Measurements from ENCODE around the gene OR9Q1.

OR9Q1 gene

DNA sequence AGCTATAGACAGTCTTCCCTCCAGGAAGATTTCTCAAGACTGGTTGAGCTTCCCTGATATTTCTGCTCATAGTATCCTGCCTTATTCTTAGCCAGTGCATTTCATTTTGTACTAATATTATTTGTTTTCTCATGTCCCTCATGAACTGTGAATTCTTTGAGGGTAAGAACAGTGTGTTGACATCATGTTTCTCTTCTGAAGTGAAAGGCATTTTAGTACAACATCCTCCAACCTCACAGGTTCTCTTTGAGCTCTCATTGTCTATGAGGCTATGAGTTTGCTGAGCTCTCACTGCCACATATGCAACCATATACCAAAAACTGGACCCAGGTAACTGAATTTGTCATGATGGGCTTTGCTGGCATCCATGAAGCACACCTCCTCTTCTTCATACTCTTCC, 7.0 kb downstream of the OR9Q1 start, which contains the start of gene OR6Q1:
Gene OR6Q1 (plus strand): TSS at position 301 of the 400 bp plus-strand sequence. CDS start 0 bp downstream, at position 301.
- Histone ChIP-seq H3K4me1 (ENCODE audit: control insufficient read depth, insufficient read depth, low read length, unreplicated experiment) (no peaks in the 10 kb centered on the region), H3K27me3 (ENCODE audit: insufficient read depth, low read length) (no peaks in the 10 kb centered on the region), H3K36me3 (ENCODE audit: insufficient read depth, low read length) (no peaks in the 10 kb centered on the region), H3K79me2 (ENCODE audit: control insufficient read depth, insufficient read depth, low read length, unreplicated experiment) (no peaks in the 10 kb centered on the region), H3K27ac (ENCODE audit: low read depth, low read length) (no peak within 1 kb of the TSS), H2AFZ (ENCODE audit: low read length, unreplicated experiment) (no peak within 1 kb of the TSS), H3K4me3 (ENCODE audit: low read depth, low read length) (no peak within 1 kb of the TSS)

DNA sequence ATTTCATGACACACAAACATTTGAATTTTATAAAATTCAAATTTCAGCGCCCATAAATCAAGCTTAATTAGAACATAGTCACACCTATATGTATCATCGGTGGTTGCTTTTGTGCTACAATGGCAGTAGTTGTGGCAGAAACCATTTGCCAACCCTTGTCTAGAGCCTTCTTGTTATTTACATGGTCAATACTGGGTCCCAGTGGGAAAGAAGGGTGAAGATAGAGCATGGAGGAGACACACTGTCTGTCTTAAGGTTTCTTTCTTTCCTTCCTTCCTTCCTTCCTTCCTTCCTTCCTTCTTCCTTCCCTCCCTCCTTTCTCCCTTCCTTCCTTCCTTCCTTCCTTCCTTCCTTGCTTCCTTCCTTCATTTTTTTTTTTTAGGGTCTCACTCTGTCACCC, 10.8 kb downstream of the OR9Q1 start:
- Histone ChIP-seq H2AFZ (ENCODE audit: low read length, unreplicated experiment) (no peak overlapping the region), H3K4me3 (ENCODE audit: low read depth, low read length) (no peak overlapping the region), H3K4me1 (ENCODE audit: control insufficient read depth, insufficient read depth, low read length, unreplicated experiment) (no peaks in the 10 kb centered on the region), H3K36me3 (ENCODE audit: insufficient read depth, low read length) (no peaks in the 10 kb centered on the region), H3K27ac (ENCODE audit: low read depth, low read length) (no peak overlapping the region), H3K79me2 (ENCODE audit: control insufficient read depth, insufficient read depth, low read length, unreplicated experiment) (no peaks in the 10 kb centered on the region), H3K27me3 (ENCODE audit: insufficient read depth, low read length) (no peaks in the 10 kb centered on the region)

DNA sequence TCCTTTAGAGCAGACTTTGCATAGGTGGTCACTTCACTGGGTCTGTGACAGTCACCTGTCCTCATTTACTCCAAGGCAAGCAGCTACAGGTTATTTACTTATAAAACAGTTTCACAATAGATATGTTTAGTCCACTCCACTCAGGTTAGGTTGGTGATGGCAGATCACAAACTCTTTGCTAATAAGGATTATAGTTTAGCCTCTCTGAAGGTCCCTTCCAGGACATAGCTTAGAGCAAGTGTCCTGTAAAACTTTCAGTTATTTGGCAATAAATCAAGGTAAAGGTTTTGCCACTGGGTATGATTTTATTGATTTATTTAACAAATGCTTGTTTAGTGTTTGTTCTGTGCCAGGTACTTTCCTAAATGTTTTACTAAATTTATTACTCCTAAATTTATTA, 15.9 kb downstream of the OR9Q1 start:
- Histone ChIP-seq H3K79me2 (ENCODE audit: control insufficient read depth, insufficient read depth, low read length, unreplicated experiment) (no peaks in the 10 kb centered on the region), H3K27me3 (ENCODE audit: insufficient read depth, low read length) (no peaks in the 10 kb centered on the region), H3K4me1 (ENCODE audit: control insufficient read depth, insufficient read depth, low read length, unreplicated experiment) (no peaks in the 10 kb centered on the region), H3K4me3 (ENCODE audit: low read depth, low read length) (no peak overlapping the region), H2AFZ (ENCODE audit: low read length, unreplicated experiment) (no peak overlapping the region), H3K36me3 (ENCODE audit: insufficient read depth, low read length) (no peaks in the 10 kb centered on the region), H3K27ac (ENCODE audit: low read depth, low read length) (no peak overlapping the region)

DNA sequence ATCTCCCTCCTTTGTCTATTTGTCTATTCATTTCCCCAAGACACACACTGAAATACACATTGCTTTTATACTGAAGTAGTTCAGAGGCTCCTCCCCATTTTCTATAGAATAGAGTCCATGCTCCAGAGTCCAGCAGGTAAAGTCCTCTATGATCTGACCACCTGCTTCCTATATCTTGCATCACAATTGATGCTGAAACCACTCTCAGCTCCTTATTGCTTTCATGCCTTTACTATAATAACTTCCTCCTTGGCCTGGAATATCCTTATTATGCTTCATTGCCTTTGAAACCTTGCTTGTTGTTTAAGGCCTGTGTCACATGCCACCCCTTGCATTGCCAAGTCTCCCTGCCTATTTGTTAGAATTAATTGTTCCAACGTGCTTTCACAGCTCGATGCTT, 19.7 kb downstream of the OR9Q1 start:
- Histone ChIP-seq H3K27ac (ENCODE audit: low read depth, low read length) (no peak overlapping the region), H3K4me3 (ENCODE audit: low read depth, low read length) (no peak overlapping the region), H3K36me3 (ENCODE audit: insufficient read depth, low read length) (no peaks in the 10 kb centered on the region), H3K27me3 (ENCODE audit: insufficient read depth, low read length) (no peaks in the 10 kb centered on the region), H3K79me2 (ENCODE audit: control insufficient read depth, insufficient read depth, low read length, unreplicated experiment) (no peaks in the 10 kb centered on the region), H3K4me1 (ENCODE audit: control insufficient read depth, insufficient read depth, low read length, unreplicated experiment) (no peaks in the 10 kb centered on the region), H2AFZ (ENCODE audit: low read length, unreplicated experiment) (no peak overlapping the region)

DNA sequence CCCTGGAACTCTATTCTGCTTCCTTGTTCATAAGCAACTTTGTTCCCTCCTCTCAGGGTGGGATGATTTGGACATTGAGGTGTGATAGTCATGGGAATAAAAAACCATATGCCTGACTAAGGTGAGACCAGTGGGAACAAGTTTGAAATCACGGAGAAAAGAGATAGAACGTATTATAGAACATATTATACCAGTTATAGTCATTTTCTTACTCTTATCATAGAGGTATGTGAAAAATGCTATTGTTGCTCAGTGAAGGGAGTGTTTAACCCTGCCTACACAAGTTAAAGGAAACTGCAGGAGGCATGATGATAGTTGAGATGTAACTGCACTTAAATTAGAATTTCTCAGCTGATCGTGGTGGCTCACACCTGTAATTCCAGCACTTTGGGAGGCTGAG, 22.6 kb downstream of the OR9Q1 start:
- H3K4me3 ChIP-seq (ENCODE audit: low read depth, low read length): no peak overlapping the region
- H3K36me3 ChIP-seq (ENCODE audit: insufficient read depth, low read length): no peaks in the 10 kb centered on the region
- no peaks in the 10 kb centered on the region for H3K4me1 ChIP-seq (ENCODE audit: control insufficient read depth, insufficient read depth, low read length, unreplicated experiment)
- H3K79me2 ChIP-seq (ENCODE audit: control insufficient read depth, insufficient read depth, low read length, unreplicated experiment): no peaks in the 10 kb centered on the region
- no peaks in the 10 kb centered on the region for H3K27me3 ChIP-seq (ENCODE audit: insufficient read depth, low read length)
- no peak overlapping the region for H2AFZ ChIP-seq (ENCODE audit: low read length, unreplicated experiment)
- no peak overlapping the region for H3K27ac ChIP-seq (ENCODE audit: low read depth, low read length)

DNA sequence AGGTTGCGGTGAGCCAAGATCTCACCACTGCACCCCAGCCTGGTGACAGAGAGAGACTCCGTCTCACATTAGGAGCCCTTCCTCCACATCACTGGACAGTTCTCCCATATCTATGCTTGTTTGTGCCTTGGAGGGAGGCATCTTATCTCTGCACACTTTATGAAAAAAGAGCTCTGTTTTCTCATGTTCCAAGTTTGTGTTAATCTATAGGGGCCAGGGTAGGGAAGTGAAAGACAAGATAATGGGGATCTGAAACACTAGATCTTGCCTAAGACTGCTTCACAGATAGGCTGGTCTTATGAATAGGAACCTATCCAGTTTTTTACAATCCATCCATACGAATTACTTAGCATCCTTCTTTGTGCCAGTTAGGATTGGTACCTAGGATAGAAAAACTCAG, 24.1 kb downstream of the OR9Q1 start:
- no peak overlapping the region for H2AFZ ChIP-seq (ENCODE audit: low read length, unreplicated experiment)
- H3K27ac ChIP-seq (ENCODE audit: low read depth, low read length): no peak overlapping the region
- H3K4me3 ChIP-seq (ENCODE audit: low read depth, low read length): no peak overlapping the region
- no peaks in the 10 kb centered on the region for H3K4me1 ChIP-seq (ENCODE audit: control insufficient read depth, insufficient read depth, low read length, unreplicated experiment)
- no peaks in the 10 kb centered on the region for H3K79me2 ChIP-seq (ENCODE audit: control insufficient read depth, insufficient read depth, low read length, unreplicated experiment)
- no peaks in the 10 kb centered on the region for H3K36me3 ChIP-seq (ENCODE audit: insufficient read depth, low read length)
- no peaks in the 10 kb centered on the region for H3K27me3 ChIP-seq (ENCODE audit: insufficient read depth, low read length)

DNA sequence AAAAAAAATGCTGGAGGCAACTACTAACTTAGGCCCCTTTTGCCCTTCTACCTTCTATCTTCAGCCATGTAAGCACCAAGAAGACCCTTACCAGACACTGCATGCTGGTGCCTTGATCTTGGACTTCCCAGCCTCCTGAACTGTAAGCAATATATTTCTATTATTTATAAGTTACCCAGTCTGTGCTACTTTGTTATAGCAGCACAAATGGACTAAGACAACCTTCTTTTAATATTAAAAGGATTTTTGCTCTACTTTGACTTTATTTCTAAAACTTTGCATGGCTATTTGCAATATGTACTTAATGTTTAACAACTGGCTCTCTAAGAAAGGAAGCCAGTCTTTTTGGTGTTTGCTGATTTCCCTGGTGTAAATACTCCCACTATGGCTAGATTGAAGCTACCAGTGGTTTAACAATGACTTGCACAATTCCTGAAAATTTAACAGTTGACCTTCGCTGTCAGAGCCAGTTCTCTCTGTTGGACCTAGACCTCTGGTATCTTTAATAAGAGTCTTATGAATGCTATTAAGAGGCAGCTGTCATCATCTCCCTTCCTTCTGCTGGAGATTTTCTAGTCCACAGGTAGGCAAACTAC, 32.2 kb downstream of the OR9Q1 start:
- H2AFZ ChIP-seq (ENCODE audit: low read length, unreplicated experiment): no peak overlapping the region
- H3K4me3 ChIP-seq (ENCODE audit: low read depth, low read length): no peak overlapping the region
- no peaks in the 10 kb centered on the region for H3K79me2 ChIP-seq (ENCODE audit: control insufficient read depth, insufficient read depth, low read length, unreplicated experiment)
- peaks cover 18% of the 10 kb centered on the region for H3K4me1 ChIP-seq (ENCODE audit: control insufficient read depth, insufficient read depth, low read length, unreplicated experiment)
- H3K27me3 ChIP-seq (ENCODE audit: insufficient read depth, low read length): no peaks in the 10 kb centered on the region
- H3K27ac ChIP-seq (ENCODE audit: low read depth, low read length): no peak overlapping the region
- H3K36me3 ChIP-seq (ENCODE audit: insufficient read depth, low read length): no peaks in the 10 kb centered on the region

DNA sequence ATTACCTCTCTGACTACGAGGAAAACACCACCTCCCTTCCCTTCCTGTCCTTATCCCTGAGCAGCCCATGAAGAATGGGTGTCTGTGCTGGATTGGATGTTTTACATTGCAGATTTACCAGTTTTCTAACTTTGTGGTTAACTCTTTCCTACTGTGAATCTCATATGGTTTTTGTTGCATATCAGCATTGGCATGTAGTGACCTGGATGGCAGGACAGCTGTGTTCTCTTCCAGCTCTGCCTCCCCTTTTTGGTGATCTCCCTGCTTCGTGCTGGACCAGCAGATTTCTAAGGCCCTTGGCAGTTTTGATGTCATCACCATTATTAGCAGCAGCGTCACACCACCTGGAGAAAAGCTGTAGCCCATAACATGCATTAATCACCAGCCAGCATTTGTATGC, 33.8 kb downstream of the OR9Q1 start:
- no peaks in the 10 kb centered on the region for H3K79me2 ChIP-seq (ENCODE audit: control insufficient read depth, insufficient read depth, low read length, unreplicated experiment)
- no peak overlapping the region for H3K4me3 ChIP-seq (ENCODE audit: low read depth, low read length)
- no peaks in the 10 kb centered on the region for H3K27me3 ChIP-seq (ENCODE audit: insufficient read depth, low read length)
- H3K27ac ChIP-seq (ENCODE audit: low read depth, low read length): no peak overlapping the region
- peaks cover 34% of the 10 kb centered on the region for H3K4me1 ChIP-seq (ENCODE audit: control insufficient read depth, insufficient read depth, low read length, unreplicated experiment)
- no peaks in the 10 kb centered on the region for H3K36me3 ChIP-seq (ENCODE audit: insufficient read depth, low read length)
- no peak overlapping the region for H2AFZ ChIP-seq (ENCODE audit: low read length, unreplicated experiment)

DNA sequence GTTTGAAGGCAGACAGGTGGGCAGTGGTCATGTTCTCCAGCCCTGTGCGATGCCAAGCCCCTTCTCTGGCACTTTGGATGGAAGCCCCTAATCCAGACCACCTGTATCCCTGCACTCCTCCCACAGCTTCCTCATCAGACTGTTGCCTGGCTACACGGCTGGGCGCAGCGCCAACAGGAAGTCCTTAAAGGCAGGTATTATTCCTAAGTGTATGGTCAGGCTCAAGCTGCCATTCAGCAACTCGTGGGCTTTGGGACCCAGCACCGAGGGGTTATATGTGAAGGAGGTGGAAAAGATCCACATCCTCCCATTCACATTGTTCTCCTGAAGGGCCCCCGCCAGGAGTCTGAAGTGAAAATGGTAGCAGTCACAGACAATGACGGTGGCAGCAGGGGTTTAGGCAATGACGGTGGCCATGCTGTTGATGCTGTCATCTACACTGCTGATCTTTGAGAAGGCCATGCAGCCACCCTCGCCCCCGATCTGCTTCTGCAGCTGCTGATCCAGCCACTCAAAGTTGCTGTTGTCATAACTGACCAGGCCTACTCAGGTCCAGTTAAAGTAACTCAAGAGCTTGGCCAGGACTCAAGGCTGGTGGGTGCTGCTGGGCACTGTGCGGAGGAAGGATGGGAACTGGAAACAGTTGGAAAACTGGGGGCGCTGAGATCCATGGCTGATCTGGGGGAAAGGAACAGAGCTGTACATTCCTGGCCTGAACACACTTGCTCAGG, 34.8 kb downstream of the OR9Q1 start:
- Histone ChIP-seq H3K4me3 (ENCODE audit: low read depth, low read length) (no peak overlapping the region), H3K36me3 (ENCODE audit: insufficient read depth, low read length) (no peaks in the 10 kb centered on the region), H2AFZ (ENCODE audit: low read length, unreplicated experiment) (peak overlapping the region; percentile 74), H3K27me3 (ENCODE audit: insufficient read depth, low read length) (no peaks in the 10 kb centered on the region), H3K4me1 (ENCODE audit: control insufficient read depth, insufficient read depth, low read length, unreplicated experiment) (peaks cover 34% of the 10 kb centered on the region), H3K27ac (ENCODE audit: low read depth, low read length) (peak overlapping the region; percentile 79), H3K79me2 (ENCODE audit: control insufficient read depth, insufficient read depth, low read length, unreplicated experiment) (no peaks in the 10 kb centered on the region)

DNA sequence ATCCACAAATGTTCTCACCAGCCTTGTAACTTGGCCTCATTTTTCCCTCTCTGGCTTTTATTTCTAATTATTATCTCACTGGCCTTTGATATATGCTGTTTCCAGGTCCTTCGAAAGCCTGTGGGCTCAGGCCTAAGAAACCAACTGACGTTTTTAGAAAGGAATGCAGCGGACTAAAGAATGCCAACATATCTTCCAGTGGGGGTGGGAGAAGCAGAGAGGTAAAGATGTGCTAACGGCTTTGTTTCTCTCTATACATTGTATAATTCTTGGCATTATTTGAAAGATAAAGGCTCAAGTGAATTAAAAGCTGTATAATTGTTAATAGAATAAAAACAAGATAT, 35.3 kb downstream of the OR9Q1 start:
- Histone ChIP-seq H3K27me3 (ENCODE audit: insufficient read depth, low read length) (no peaks in the 10 kb centered on the region), H3K27ac (ENCODE audit: low read depth, low read length) (peak overlapping the region; percentile 79), H3K4me1 (ENCODE audit: control insufficient read depth, insufficient read depth, low read length, unreplicated experiment) (peaks cover 34% of the 10 kb centered on the region), H3K36me3 (ENCODE audit: insufficient read depth, low read length) (no peaks in the 10 kb centered on the region), H2AFZ (ENCODE audit: low read length, unreplicated experiment) (no peak overlapping the region), H3K4me3 (ENCODE audit: low read depth, low read length) (no peak overlapping the region; the same call in 1 of the 2 replicates), H3K79me2 (ENCODE audit: control insufficient read depth, insufficient read depth, low read length, unreplicated experiment) (no peaks in the 10 kb centered on the region)

DNA sequence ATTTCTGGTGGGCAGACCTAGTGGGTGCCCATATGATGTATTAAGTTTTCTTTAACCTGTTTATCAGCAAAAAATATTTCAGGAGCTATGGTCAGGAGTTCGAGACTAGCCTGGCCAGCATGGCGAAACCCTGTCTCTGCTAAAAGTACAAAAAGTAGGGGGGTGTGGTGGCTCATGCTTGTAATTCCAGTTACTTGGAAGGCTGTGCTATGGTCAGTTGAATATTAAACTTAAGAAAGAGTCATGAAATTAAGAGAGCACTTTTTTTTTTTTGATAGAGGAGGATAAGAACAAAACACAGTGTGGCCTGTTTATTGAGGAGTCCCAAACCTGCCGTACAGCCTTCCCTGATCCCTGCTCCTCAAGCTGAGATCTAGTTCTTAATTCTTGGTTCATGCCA, 36.9 kb downstream of the OR9Q1 start:
- H3K4me1 ChIP-seq (ENCODE audit: control insufficient read depth, insufficient read depth, low read length, unreplicated experiment): peaks cover 34% of the 10 kb centered on the region
- H3K27me3 ChIP-seq (ENCODE audit: insufficient read depth, low read length): no peaks in the 10 kb centered on the region
- no peaks in the 10 kb centered on the region for H3K79me2 ChIP-seq (ENCODE audit: control insufficient read depth, insufficient read depth, low read length, unreplicated experiment)
- no peak overlapping the region for H3K27ac ChIP-seq (ENCODE audit: low read depth, low read length)
- H3K4me3 ChIP-seq (ENCODE audit: low read depth, low read length): no peak overlapping the region
- H2AFZ ChIP-seq (ENCODE audit: low read length, unreplicated experiment): no peak overlapping the region
- no peaks in the 10 kb centered on the region for H3K36me3 ChIP-seq (ENCODE audit: insufficient read depth, low read length)

Measured in ACC112 (cell line).